IMR-90 (cell line): ENCODE results near the gene EEF1G. TPM values are rescaled to one million over a fixed set of nuclear protein-coding genes. Genes with fewer than 3 reads are reported as not detected.
A peak's percentile ranks its signal among the peaks of the same experiment; 100 is the strongest.

Source experiments
- ATAC-seq: fragments of 200-7000 bp; cut with Tn5 transposase; 2 replicates; pipeline ENCODE4 v1.9.1; 2020; ENCODE audit warnings: low read depth, mild to moderate bottlenecking, moderate library complexity
- BruUV-seq: library from RNA; stranded (reverse); fragments of 400-500 nt; replicated peaks from 2 replicates; lab custom pipeline; 2021; lab: Mats Ljungman, UMichigan
- CTCF ChIA-PET: fragments of 300-600 bp; formaldehyde crosslinking; extraction: SDS; loops from one replicate; lab custom pipeline; 2021; ENCODE audit warnings: antibody characterized with exemption; lab: Yijun Ruan, JAX
- POLR2A ChIA-PET: fragments of 300-600 bp; sonication (Branson Sonifier 250); formaldehyde crosslinking; loops from one replicate; lab custom pipeline; 2022; ENCODE audit warnings: antibody characterized with exemption; ENCODE audit not compliant: unreplicated experiment; lab: Charles Lee
- DNase-seq: peaks from one replicate; pipeline ENCODE4 v3.0.0; 2013
- H2AFZ ChIP-seq: replicated peaks from 2 replicates; pipeline ENCODE3; 2013; ENCODE audit warnings: low read length, mild to moderate bottlenecking; ENCODE audit not compliant: poor library complexity
- H2AK5ac ChIP-seq: 2 replicates; pipeline ENCODE4 v1.6.1; 2013; ENCODE audit warnings: low read depth, low read length, inconsistent platforms
- H2AK9ac ChIP-seq: replicated peaks from 2 replicates; pipeline ENCODE3; 2013; ENCODE audit warnings: mild to moderate bottlenecking, low read depth, low read length, moderate library complexity; ENCODE audit not compliant: poor library complexity
- H2BK120ac ChIP-seq: 2 replicates; pipeline ENCODE4 v1.6.1; 2013; ENCODE audit warnings: low read depth, low read length, inconsistent platforms
- H2BK15ac ChIP-seq: 3 replicates; pipeline ENCODE4 v1.6.1; 2013; ENCODE audit warnings: low read depth, low read length, inconsistent platforms
- H2BK20ac ChIP-seq: 2 replicates; pipeline ENCODE4 v1.6.1; 2013; ENCODE audit warnings: low read depth, mild to moderate bottlenecking, inconsistent platforms, low read length, moderate library complexity
- H2BK5ac ChIP-seq: 2 replicates; pipeline ENCODE4 v1.6.1; 2013; ENCODE audit warnings: mild to moderate bottlenecking, low read depth, low read length, inconsistent platforms; ENCODE audit not compliant: poor library complexity, severe bottlenecking
- H3K14ac ChIP-seq: replicated peaks from 2 replicates; pipeline ENCODE4 v1.6.1; 2013; ENCODE audit warnings: low read depth, low read length, inconsistent platforms
- H3K18ac ChIP-seq: 2 replicates; pipeline ENCODE4 v1.6.1; 2013; ENCODE audit warnings: low read depth, low read length, control low read depth
- H3K23ac ChIP-seq: 2 replicates; pipeline ENCODE4 v1.6.1; 2013; ENCODE audit warnings: low read depth, low read length, inconsistent platforms
- H3K27ac ChIP-seq: 2 replicates; pipeline ENCODE4 v1.5.1; 2013; ENCODE audit warnings: mild to moderate bottlenecking, control low read depth, low read length; ENCODE audit not compliant: insufficient read depth
- H3K27me3 ChIP-seq: 2 replicates; pipeline ENCODE4 v1.6.1; 2013; ENCODE audit warnings: low read length; ENCODE audit not compliant: control insufficient read depth, insufficient read depth
- H3K36me3 ChIP-seq: 2 replicates; pipeline ENCODE4 v1.6.1; 2013; ENCODE audit warnings: low read length, mixed read lengths; ENCODE audit not compliant: control insufficient read depth, insufficient read depth
- H3K4ac ChIP-seq: 2 replicates; pipeline ENCODE4 v1.6.1; 2013; ENCODE audit warnings: low read depth, low read length, inconsistent platforms
- H3K4me1 ChIP-seq: 2 replicates; pipeline ENCODE4 v1.6.1; 2013; ENCODE audit warnings: low read length, mixed read lengths; ENCODE audit not compliant: control insufficient read depth, insufficient read depth
- H3K4me2 ChIP-seq: 2 replicates; pipeline ENCODE4 v1.6.1; 2013; ENCODE audit warnings: low read depth, mild to moderate bottlenecking, control low read depth, low read length, moderate library complexity
- H3K4me3 ChIP-seq: 2 replicates; pipeline ENCODE4 v1.5.1; 2013; ENCODE audit warnings: low read depth, mild to moderate bottlenecking, control low read depth, low read length, moderate library complexity; ENCODE audit not compliant: insufficient read depth
- H3K56ac ChIP-seq: 2 replicates; pipeline ENCODE4 v1.6.1; 2013; ENCODE audit warnings: low read length, inconsistent platforms; ENCODE audit not compliant: insufficient read depth; ENCODE audit errors: extremely low read depth
- H3K79me1 ChIP-seq, 2 experiments: 2 replicates each; pipeline ENCODE4 v1.6.1; 2013; ENCODE audit warnings: low read length in 2 of 2, inconsistent platforms in 1 of 2, low read depth in 1 of 2
- H3K9ac ChIP-seq: 2 replicates; pipeline ENCODE4 v1.6.1; 2013; ENCODE audit warnings: low read depth, low read length, control low read depth
- H3K9me1 ChIP-seq: 2 replicates; pipeline ENCODE4 v1.6.1; 2013; ENCODE audit warnings: low read length, inconsistent platforms; ENCODE audit not compliant: insufficient read depth
- H3K9me3 ChIP-seq: 2 replicates; pipeline ENCODE4 v1.6.1; 2013; ENCODE audit warnings: low read length; ENCODE audit not compliant: control insufficient read depth, insufficient read depth
- H4K20me1 ChIP-seq: 2 replicates; pipeline ENCODE4 v1.6.1; 2013; ENCODE audit warnings: low read length, inconsistent platforms; ENCODE audit not compliant: insufficient read depth
- H4K5ac ChIP-seq: 2 replicates; pipeline ENCODE4 v1.6.1; 2013; ENCODE audit warnings: mild to moderate bottlenecking, low read depth, low read length, control low read depth
- H4K8ac ChIP-seq, 2 experiments: 2 replicates each; pipeline ENCODE4 v1.6.1; 2013; ENCODE audit warnings: low read depth in 2 of 2, low read length in 2 of 2, control low read depth in 1 of 2, inconsistent platforms in 1 of 2
- H4K91ac ChIP-seq: 2 replicates; pipeline ENCODE4 v1.6.1; 2013; ENCODE audit warnings: low read depth, low read length, inconsistent platforms; ENCODE audit not compliant: insufficient read depth
- BHLHE40 ChIP-seq: fragments of 150-350 bp; IDR thresholded peaks from 2 replicates; pipeline ENCODE4 v1.6.1; 2016; ENCODE audit warnings: mild to moderate bottlenecking, low read depth, low read length
- CEBPB ChIP-seq: IDR thresholded peaks from 2 replicates; pipeline ENCODE4 v1.6.1; 2012; ENCODE audit warnings: low read depth, low read length, improper control_type of control experiment
- CHD1 ChIP-seq: IDR thresholded peaks from 2 replicates; pipeline ENCODE4 v1.6.1; 2012; ENCODE audit warnings: low read depth, low read length, improper control_type of control experiment
- CTCF ChIP-seq: conservative IDR thresholded peaks from 2 replicates; pipeline ENCODE4 v1.5.1; 2012; ENCODE audit warnings: mild to moderate bottlenecking, low read depth, low read length, improper control_type of control experiment
- ELK1 ChIP-seq: fragments of 150-350 bp; IDR thresholded peaks from 2 replicates; pipeline ENCODE4 v1.6.1; 2016; ENCODE audit warnings: low read depth, mild to moderate bottlenecking, low read length, moderate library complexity, borderline replicate concordance
- FOS ChIP-seq: fragments of 150-350 bp; IDR thresholded peaks from 2 replicates; pipeline ENCODE4 v1.6.1; 2016; ENCODE audit warnings: low read depth, low read length
- MAFK ChIP-seq: IDR thresholded peaks from 2 replicates; pipeline ENCODE4 v1.6.1; 2012; ENCODE audit warnings: low read depth, low read length, improper control_type of control experiment
- MXI1 ChIP-seq: IDR thresholded peaks from 2 replicates; pipeline ENCODE4 v1.6.1; 2012; ENCODE audit warnings: low read depth, mild to moderate bottlenecking, low read length, moderate library complexity, borderline replicate concordance
- NFE2L2 ChIP-seq: fragments of 150-350 bp; IDR thresholded peaks from 2 replicates; pipeline ENCODE4 v1.6.1; 2016; ENCODE audit warnings: low read depth, mild to moderate bottlenecking, low read length
- POLR2A ChIP-seq: IDR thresholded peaks from 2 replicates; pipeline ENCODE4 v1.6.1; 2012; ENCODE audit warnings: mild to moderate bottlenecking, low read depth, low read length
- RAD21 ChIP-seq: IDR thresholded peaks from 2 replicates; pipeline ENCODE4 v1.6.1; 2012; ENCODE audit warnings: low read length, improper control_type of control experiment
- RCOR1 ChIP-seq: IDR thresholded peaks from 2 replicates; pipeline ENCODE4 v1.6.1; 2012; ENCODE audit warnings: mild to moderate bottlenecking, low read length, improper control_type of control experiment; ENCODE audit not compliant: insufficient replicate concordance
- RFX5 ChIP-seq: IDR thresholded peaks from 2 replicates; pipeline ENCODE4 v1.8.0; 2012; ENCODE audit warnings: low read depth, mild to moderate bottlenecking, low read length, moderate library complexity
- WGBS, 2 experiments: methylation state at CpG; one replicate each; pipeline versions ENCODE4 v1.1.5 to v1.1.7; 2013; ENCODE audit warnings: missing lambda C conversion rate in 2 of 2; ENCODE audit not compliant: insufficient read length in 1 of 2; ENCODE audit errors: extremely low coverage in 2 of 2; 5-methylcytosine and 5-hydroxymethylcytosine counted together
- dilution Hi-C: fragments of 300-500 bp; cut with HindIII; formaldehyde crosslinking; loops from one replicate; pipeline ENCODE4 v1.14.3; 2018; ENCODE audit warnings: low sequenced_read_pairs; ENCODE audit not compliant: unreplicated experiment
- in situ Hi-C: fragments of 300-500 bp; cut with MboI; formaldehyde crosslinking; loops from 3 replicates; pipeline ENCODE4 v1.14.3; 2019; ENCODE audit warnings: low sequenced_read_pairs, inconsistent platforms, mixed read lengths
- intact Hi-C: fragments of 100-400 bp; cut with micrococcal nuclease; formaldehyde crosslinking; loops from 2 replicates; pipeline ENCODE4 v1.10.0; 2022
- polyA plus RNA-seq, 3 experiments: library from polyadenylated mRNA; depleted of rRNA; stranded (reverse); fragments of >200 nt; gene quantifications; 2 replicates each; pipeline ENCODE4 v1.2.3, GENCODE V29; 2012; ENCODE audit warnings: low replicate concordance in 1 of 3
- total RNA-seq: library from RNA; depleted of rRNA; stranded (reverse); fragments of >200 nt; gene quantifications from 2 replicates; pipeline ENCODE4 v1.2.3, GENCODE V29; 2012
- TF ChIP-seq, protein P1 (sequence below): fragments of 150-350 bp; IDR thresholded peaks from 2 replicates; pipeline ENCODE4 v1.6.1; 2017; ENCODE audit warnings: mild to moderate bottlenecking, antibody characterized with exemption, low read length, low read depth

EEF1G gene
- total and polyA plus RNA-seq, 2 of the 4 experiments (the other 2 are of a cell fraction), result 1,684 to 1,857 TPM

GRCh38 chr11:62605902-62606301 is 32.2 kb upstream of the EEF1G start:
- Histone ChIP-seq H2BK5ac (no peak overlapping the region), H3K79me1 (peaks cover 6 to 17% of the 10 kb centered on the region in 2 experiments; a peak in 3 of 4 replicates), H3K9me1 (peaks cover 5% of the 10 kb centered on the region), H3K4me2 (no peak overlapping the region), H3K9ac (no peak overlapping the region), H2AK5ac (no peak overlapping the region), H3K23ac (no peak overlapping the region), H2AK9ac (peak overlapping the region; percentile 12), H3K4ac (no peak overlapping the region), H3K18ac (no peak overlapping the region), H3K9me3 (no peaks in the 10 kb centered on the region), H3K4me3 (no peak overlapping the region), H3K56ac (no peak overlapping the region), H3K36me3 (peaks cover 35% of the 10 kb centered on the region), H4K8ac (no peak overlapping the region), H2BK20ac (no peak overlapping the region), H2BK15ac (no peak overlapping the region), H4K5ac (no peak overlapping the region), H2BK120ac (no peak overlapping the region), H4K20me1 (no peaks in the 10 kb centered on the region), H3K27me3 (no peaks in the 10 kb centered on the region), H3K14ac (no peak overlapping the region), H2AFZ (no peak overlapping the region), H3K4me1 (peaks cover 3% of the 10 kb centered on the region; the same call in 1 of the 2 replicates), H3K27ac (no peak overlapping the region), H4K91ac (no peak overlapping the region)
- BruUV-seq, result no TSS peak
- no peak for DNase-seq
- ChIA-PET CTCF (no interaction called here), POLR2A (interaction anchor here (0.5 kb wide), 1 partner anchor 18 kb away, joined by 3 read pairs; no protein-coding TSS in a partner anchor)
- 100% methylated on average over 1 of the region's 15 CpGs; no CpG with 5 or more reads in 1 of the 2 experiments for WGBS, 2 experiments
- dilution Hi-C loops (no loop called here), in situ Hi-C loops (no loop called here), intact Hi-C loops (no loop called here)
- TF ChIP-seq RCOR1 (no peak), CTCF (no peak), RFX5 (no peak), ELK1 (no peak), NFE2L2 (no peak), FOS (no peak), CEBPB (no peak), MAFK (no peak), RAD21 (no peak), POLR2A (no peak), CHD1 (no peak), BHLHE40 (no peak), MXI1 (no peak)
- TF ChIP-seq, protein P1, sequence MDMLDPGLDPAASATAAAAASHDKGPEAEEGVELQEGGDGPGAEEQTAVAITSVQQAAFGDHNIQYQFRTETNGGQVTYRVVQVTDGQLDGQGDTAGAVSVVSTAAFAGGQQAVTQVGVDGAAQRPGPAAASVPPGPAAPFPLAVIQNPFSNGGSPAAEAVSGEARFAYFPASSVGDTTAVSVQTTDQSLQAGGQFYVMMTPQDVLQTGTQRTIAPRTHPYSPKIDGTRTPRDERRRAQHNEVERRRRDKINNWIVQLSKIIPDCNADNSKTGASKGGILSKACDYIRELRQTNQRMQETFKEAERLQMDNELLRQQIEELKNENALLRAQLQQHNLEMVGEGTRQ, result no peak
- no peak for ATAC-seq
